Measurements from ENCODE around the gene MLPH.
A peak's percentile ranks its signal among the peaks of the same experiment; 100 is the strongest.
"Not testable (repeated sequence)": the region's sequence is repeated elsewhere in the genome, so short reads cannot be mapped to it uniquely, and the experiment has no call there.

MLPH gene

GRCh38 chr2:237456200-237456843 is 30.7 kb upstream of the MLPH start:
- DNase-seq (ENCODE audit: low read depth in 2 of 3, low spot score in 1 of 3), result no peak

- no peak for DNase-seq (ENCODE audit: low read depth in 2 of 3, low spot score in 1 of 3)
Observed at GRCh38 chr2:237457388-237457941, 29.6 kb upstream of the MLPH start.

GRCh38 chr2:237458519-237458918 is 28.5 kb upstream of the MLPH start:
- DNase-seq (ENCODE audit: low read depth in 2 of 3, low spot score in 1 of 3), result no peak

- no peak for DNase-seq (ENCODE audit: low read depth in 2 of 3, low spot score in 1 of 3)
Observed at GRCh38 chr2:237459226-237459625, 27.8 kb upstream of the MLPH start.

- no peak for DNase-seq (ENCODE audit: low read depth in 2 of 3, low spot score in 1 of 3)
Observed at GRCh38 chr2:237459741-237460174, 27.3 kb upstream of the MLPH start.

GRCh38 chr2:237464757-237465391 is 22.2 kb upstream of the MLPH start:
- no peak for DNase-seq (ENCODE audit: low read depth in 2 of 3, low spot score in 1 of 3)

- no peak for DNase-seq (ENCODE audit: low read depth in 2 of 3, low spot score in 1 of 3)
Observed at GRCh38 chr2:237465515-237466148, 21.4 kb upstream of the MLPH start.

- DNase-seq (ENCODE audit: low read depth in 2 of 3, low spot score in 1 of 3), result no peak
Observed at GRCh38 chr2:237466211-237466610, 20.8 kb upstream of the MLPH start.

- DNase-seq (ENCODE audit: low read depth in 2 of 3, low spot score in 1 of 3), result no peak
Observed at GRCh38 chr2:237467447-237468179, 19.4 kb upstream of the MLPH start.

GRCh38 chr2:237469410-237469809 is 17.6 kb upstream of the MLPH start:
- DNase-seq (ENCODE audit: low read depth in 2 of 3, low spot score in 1 of 3), result not testable (repeated sequence)

- no peak for DNase-seq (ENCODE audit: low read depth in 2 of 3, low spot score in 1 of 3)
Observed at GRCh38 chr2:237469849-237470248, 17.2 kb upstream of the MLPH start.

- DNase-seq (ENCODE audit: low read depth in 2 of 3, low spot score in 1 of 3), result no peak
Observed at GRCh38 chr2:237470914-237471313, 16.1 kb upstream of the MLPH start.

GRCh38 chr2:237471438-237472186 is 15.4 kb upstream of the MLPH start:
- DNase-seq (ENCODE audit: low read depth in 2 of 3, low spot score in 1 of 3), result peak; percentile 21 to 31 (median 27)

- DNase-seq (ENCODE audit: low read depth in 2 of 3, low spot score in 1 of 3), result no peak
Observed at GRCh38 chr2:237472187-237472712, 14.8 kb upstream of the MLPH start.

GRCh38 chr2:237472909-237473877 is 13.9 kb upstream of the MLPH start:
- DNase-seq (ENCODE audit: low read depth in 2 of 3, low spot score in 1 of 3), result no peak

GRCh38 chr2:237473878-237474441 is 13.1 kb upstream of the MLPH start:
- no peak for DNase-seq (ENCODE audit: low read depth in 2 of 3, low spot score in 1 of 3)

- DNase-seq (ENCODE audit: low read depth in 2 of 3, low spot score in 1 of 3), result no peak
Observed at GRCh38 chr2:237474442-237474911, 12.6 kb upstream of the MLPH start.

- peak; percentile 59 to 71 (median 67) for DNase-seq (ENCODE audit: low read depth in 2 of 3, low spot score in 1 of 3)
Observed at GRCh38 chr2:237474931-237475703, 11.9 kb upstream of the MLPH start.

Measured in stimulated activated CD4-positive, alpha-beta T cell treated with anti-CD3 and anti-CD28 coated beads, Interleukin-12 subunit alpha, Interleukin-12 subunit beta, amount 100 ng/mL, for 48 hours (primary cell).